ENCODE measurements around the gene TRMT5.

TRMT5 gene

GRCh38 chr14:60980811-60981632, at the start of gene TRMT5, which contains the start of gene SLC38A6:
Gene TRMT5 (minus strand): TSS chr14:60981079. CDS start chr14:60980973, 106 bp downstream.
Gene SLC38A6 (plus strand): TSS chr14:60981245. CDS start chr14:60981278, 33 bp downstream.
- DNase-seq (ENCODE audit: low read depth in 2 of 2), result peak; percentile 87 to 90

DNA sequence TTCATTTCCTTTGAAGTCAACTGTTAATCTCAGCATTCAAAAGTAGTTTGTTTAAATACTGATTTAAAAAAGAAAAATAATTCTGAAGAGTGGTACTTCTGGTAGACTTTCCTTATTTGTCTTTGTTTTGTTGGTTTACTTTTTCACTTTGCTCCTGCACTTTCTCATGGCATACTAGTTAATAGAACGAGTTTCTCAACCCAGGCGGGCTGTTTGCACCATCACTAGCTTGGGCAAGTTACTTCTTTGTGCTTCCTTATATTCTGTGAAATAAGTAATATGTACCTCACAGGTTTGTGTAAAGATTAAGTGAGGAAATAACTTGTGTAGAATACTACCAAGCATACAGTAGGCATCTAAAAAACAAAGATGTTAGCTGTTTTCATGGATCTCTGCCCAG, 45.6 kb upstream of the TRMT5 start:
- DNase-seq (ENCODE audit: low read depth in 2 of 2), result no peak

- DNase-seq (ENCODE audit: low read depth in 2 of 2), result peak; percentile 47 to 51
Measured at GRCh38 chr14:61025251-61026223, 44.7 kb upstream of the TRMT5 start.

DNA sequence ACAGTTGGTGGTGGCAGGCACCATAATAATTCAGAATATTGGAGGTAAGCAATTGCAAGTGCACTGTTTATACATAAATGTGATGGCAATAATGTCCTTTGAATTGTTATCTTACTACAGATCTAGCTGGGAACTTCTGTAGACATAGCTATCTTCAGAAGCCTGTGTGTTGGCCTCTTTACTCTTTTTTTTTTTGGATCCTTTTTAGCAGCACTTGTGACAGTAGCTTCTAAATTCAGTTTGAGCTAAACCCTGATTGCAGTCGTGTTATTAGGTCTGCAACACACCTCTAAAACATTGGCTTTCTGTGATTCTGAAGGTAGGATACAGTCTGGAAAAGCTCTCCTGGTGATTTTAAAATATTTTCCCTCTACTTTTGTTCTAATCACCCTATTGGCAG, 38.7 kb upstream of the TRMT5 start:
- DNase-seq (ENCODE audit: low read depth in 2 of 2), result no peak

GRCh38 chr14:61003571-61003970, 22.7 kb upstream of the TRMT5 start:
- DNase-seq (ENCODE audit: low read depth in 2 of 2), result peak in 1 of 2 experiments; percentile 10

- DNase-seq (ENCODE audit: low read depth in 2 of 2), result no peak
Measured at GRCh38 chr14:60999536-60999935, 18.7 kb upstream of the TRMT5 start.

GRCh38 chr14:60998617-60999016, 17.7 kb upstream of the TRMT5 start:
- no peak for DNase-seq (ENCODE audit: low read depth in 2 of 2)

DNA sequence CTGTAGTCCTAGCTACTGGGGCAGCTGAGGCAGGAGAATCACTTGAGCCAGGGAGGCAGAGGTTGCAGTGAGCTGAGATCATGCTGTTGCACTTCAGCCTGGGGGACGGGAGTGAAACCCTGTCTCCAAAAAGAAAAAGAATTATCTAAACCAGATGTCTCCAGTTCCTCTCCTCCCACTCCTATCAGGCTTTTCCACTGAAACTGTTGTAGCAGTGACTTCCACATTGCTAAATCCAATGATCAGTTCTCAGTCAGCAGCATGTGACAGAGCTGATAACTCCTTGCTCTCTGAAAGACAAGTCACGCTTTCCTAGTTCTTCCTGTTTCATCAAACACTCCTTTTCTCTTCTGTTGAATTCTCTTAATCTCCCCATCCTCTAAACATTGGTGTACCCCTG, 8.7 kb upstream of the TRMT5 start:
- no peak for DNase-seq (ENCODE audit: low read depth in 2 of 2)

- no peak for DNase-seq (ENCODE audit: low read depth in 2 of 2)
Measured at GRCh38 chr14:60986500-60986899, 5.6 kb upstream of the TRMT5 start.

GRCh38 chr14:60984196-60984595, 3.3 kb upstream of the TRMT5 start:
- DNase-seq (ENCODE audit: low read depth in 2 of 2), result no peak

- DNase-seq (ENCODE audit: low read depth in 2 of 2), result peak; percentile 52 to 56
Measured at GRCh38 chr14:60981633-60982455, 965 bp upstream of the TRMT5 start.

DNA sequence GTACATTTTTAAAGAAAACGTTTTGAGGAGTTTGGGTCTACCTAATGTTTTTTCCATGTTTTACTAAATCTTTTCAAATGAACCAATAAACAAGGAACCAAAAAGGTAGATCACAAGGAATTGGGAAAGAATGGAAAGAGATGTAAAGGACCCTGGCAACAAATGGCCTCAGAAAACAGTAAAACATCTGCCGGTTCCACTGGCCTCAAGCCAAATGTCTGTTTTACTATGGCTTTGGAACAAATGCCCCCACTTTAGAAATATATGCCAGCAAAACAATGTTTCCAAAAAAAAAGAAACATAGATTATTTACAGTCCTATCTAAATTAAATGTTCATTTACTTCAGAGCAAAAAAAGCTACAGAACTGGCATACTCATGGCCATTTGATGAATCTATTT, 3.0 kb downstream of the TRMT5 start:
- DNase-seq (ENCODE audit: low read depth in 2 of 2), result no peak

DNA sequence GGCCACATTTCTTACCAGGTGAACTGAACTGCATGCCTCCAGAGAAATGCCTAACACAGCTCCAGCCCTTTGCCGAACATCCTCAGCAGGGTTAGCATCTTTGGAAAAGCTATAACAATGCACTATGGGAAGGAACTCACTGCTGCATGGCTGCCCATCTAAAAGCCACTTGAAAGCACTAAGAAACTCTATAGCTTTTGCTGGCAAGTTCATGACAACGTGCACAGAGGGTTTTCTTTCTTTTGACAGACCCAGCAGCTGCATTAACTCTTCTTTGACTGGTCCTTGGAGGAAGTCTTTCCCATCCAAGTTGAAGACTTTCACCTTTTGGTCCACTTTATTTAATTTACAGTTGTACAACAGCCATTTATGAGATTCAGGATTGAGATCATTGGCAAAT, 5.3 kb downstream of the TRMT5 start:
- DNase-seq (ENCODE audit: low read depth in 2 of 2), result no peak

- no peak for DNase-seq (ENCODE audit: low read depth in 2 of 2)
Measured at GRCh38 chr14:60974090-60974651, 6.7 kb downstream of the TRMT5 start.

GRCh38 chr14:60973070-60973469, 7.8 kb downstream of the TRMT5 start:
- DNase-seq (ENCODE audit: low read depth in 2 of 2), result no peak

- no peak for DNase-seq (ENCODE audit: low read depth in 2 of 2)
Measured at GRCh38 chr14:60972295-60972694, 8.6 kb downstream of the TRMT5 start.

GRCh38 chr14:60971271-60971670, 9.6 kb downstream of the TRMT5 start:
- DNase-seq (ENCODE audit: low read depth in 2 of 2), result no peak

- DNase-seq (ENCODE audit: low read depth in 2 of 2), result no peak
Measured at GRCh38 chr14:60970146-60970545, 10.7 kb downstream of the TRMT5 start.

DNA sequence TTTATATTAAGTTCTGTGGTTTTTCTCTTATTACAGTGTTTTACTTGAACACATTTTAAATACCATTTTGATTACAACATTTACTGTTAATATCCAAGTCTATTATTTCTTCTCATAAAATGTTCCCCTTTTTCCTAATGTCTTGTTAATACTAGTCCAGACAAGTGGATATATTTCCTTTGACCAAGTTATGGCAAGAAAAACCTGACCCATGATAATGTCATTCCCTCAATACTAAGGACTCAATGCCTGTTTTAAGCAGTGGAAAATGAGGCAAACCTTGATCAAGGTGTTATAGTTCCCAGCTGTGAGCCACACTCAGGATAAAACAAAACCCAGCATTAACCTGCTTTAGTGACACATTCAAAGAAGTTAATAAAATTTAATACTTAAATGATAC, 12.2 kb downstream of the TRMT5 start:
- no peak for DNase-seq (ENCODE audit: low read depth in 2 of 2)

DNA sequence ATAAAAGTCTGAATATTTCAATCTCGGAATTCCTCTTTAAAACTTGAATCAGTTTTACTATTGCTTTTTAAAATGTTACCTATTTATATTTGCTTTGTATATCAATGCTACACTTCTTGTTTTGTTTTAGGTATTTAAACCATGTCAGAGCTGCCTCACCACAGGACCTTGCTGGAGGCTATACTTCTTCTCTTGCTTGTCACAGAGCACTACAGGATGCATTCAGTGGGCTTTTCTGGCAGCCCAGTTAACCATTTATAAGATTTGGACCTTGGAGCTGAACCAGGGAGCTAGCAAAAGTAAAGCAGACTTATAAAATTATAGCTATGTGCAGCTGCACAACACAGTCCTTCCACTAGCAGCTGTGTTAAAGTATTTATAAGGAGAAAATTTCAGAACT, 12.8 kb downstream of the TRMT5 start:
- no peak for DNase-seq (ENCODE audit: low read depth in 2 of 2)

GRCh38 chr14:60965402-60965801, 15.5 kb downstream of the TRMT5 start:
- DNase-seq (ENCODE audit: low read depth in 2 of 2), result peak; percentile 65 to 66

All from fibroblast of skin of left biceps (primary cell).